CD4-positive, alpha-beta T cell treated with Interleukin-17A for 1 hour (primary cell): ENCODE measurements around the gene PRRG2.

Experiments
- DNase-seq: peaks from one replicate; pipeline ENCODE4 v3.0.0-alpha.2; 2020

The PRRG2 gene

GRCh38 chr19:49590071-49590970, 9.2 kb downstream of the PRRG2 start:
- DNase-seq, result peak; percentile 98

GRCh38 chr19:49590971-49591730, 10.0 kb downstream of the PRRG2 start, which contains the start of gene PRR12:
Gene PRR12, plus strand, starts transcription at chr19:49591182. Its CDS starts 473 bp downstream, at chr19:49591655.
- DNase-seq, result peak; percentile 85

GRCh38 chr19:49591731-49592485, 10.8 kb downstream of the PRRG2 start:
- peak; percentile 48 for DNase-seq

GRCh38 chr19:49592486-49593232, 11.5 kb downstream of the PRRG2 start:
- peak; percentile 28 for DNase-seq

GRCh38 chr19:49593233-49594113, 12.4 kb downstream of the PRRG2 start:
- peak; percentile 95 for DNase-seq

GRCh38 chr19:49594157-49594992, 13.3 kb downstream of the PRRG2 start:
- DNase-seq, result no peak

GRCh38 chr19:49594993-49595818, 14.1 kb downstream of the PRRG2 start:
- no peak for DNase-seq

GRCh38 chr19:49595819-49596404, 14.8 kb downstream of the PRRG2 start:
- DNase-seq, result no peak

- DNase-seq, result no peak
Measured at GRCh38 chr19:49596407-49596806, 15.3 kb downstream of the PRRG2 start.

- no peak for DNase-seq
Measured at GRCh38 chr19:49596954-49597702, 16.0 kb downstream of the PRRG2 start.

- DNase-seq, result no peak
Measured at GRCh38 chr19:49597703-49597974, 16.5 kb downstream of the PRRG2 start.

GRCh38 chr19:49599378-49600295, 18.5 kb downstream of the PRRG2 start:
- DNase-seq, result no peak

GRCh38 chr19:49601482-49602038, 20.4 kb downstream of the PRRG2 start:
- no peak for DNase-seq

- DNase-seq, result no peak
Measured at GRCh38 chr19:49602806-49603205, 21.7 kb downstream of the PRRG2 start.

GRCh38 chr19:49605605-49606004, 24.5 kb downstream of the PRRG2 start:
- DNase-seq, result no peak

GRCh38 chr19:49609499-49610092, 28.5 kb downstream of the PRRG2 start:
- no peak for DNase-seq

GRCh38 chr19:49613374-49613773, 32.3 kb downstream of the PRRG2 start:
- no peak for DNase-seq
